A673 (cell line): ENCODE data around the gene LRRC17. TPM values are rescaled to one million over a fixed set of nuclear protein-coding genes. Genes with fewer than 3 reads are reported as not detected.

Experiments used
- BruUV-seq: library from RNA; stranded (reverse); fragments of 400-500 nt; replicated peaks from 2 replicates; lab custom pipeline; 2021; lab: Mats Ljungman, UMichigan
- CTCF ChIA-PET: fragments of 300-600 bp; sonication (Branson Sonifier 250); formaldehyde crosslinking; loops from one replicate; lab custom pipeline; 2022; ENCODE audit warnings: antibody characterized with exemption; lab: Charles Lee
- POLR2A ChIA-PET: fragments of 300-600 bp; sonication (Branson Sonifier 250); formaldehyde crosslinking; loops from one replicate; lab custom pipeline; 2022; ENCODE audit warnings: antibody characterized with exemption; ENCODE audit not compliant: low non-redundant PET; lab: Charles Lee
- DNase-seq: peaks from one replicate; pipeline ENCODE4 v3.0.0-alpha.2; 2015; ENCODE audit warnings: low spot score
- H3K27ac ChIP-seq: fragments of 200-600 bp; sonication (generic); 2 replicates; pipeline ENCODE4 v1.5.1; 2016; ENCODE audit warnings: mixed run types, low read depth, mild to moderate bottlenecking, mixed read lengths, antibody characterized with exemption, low read length; ENCODE audit not compliant: poor library complexity, severe bottlenecking
- H3K27me3 ChIP-seq: fragments of 200-600 bp; sonication (generic); replicated peaks from 2 replicates; pipeline ENCODE4 v1.6.1; 2017; ENCODE audit warnings: mixed run types, low read depth, mild to moderate bottlenecking, mixed read lengths, antibody characterized with exemption, low read length; ENCODE audit not compliant: insufficient read depth, poor library complexity
- H3K36me3 ChIP-seq: fragments of 200-600 bp; sonication (generic); 2 replicates; pipeline ENCODE4 v1.6.1; 2016; ENCODE audit warnings: mixed run types, mild to moderate bottlenecking, mixed read lengths, antibody characterized with exemption, low read length; ENCODE audit not compliant: insufficient read depth, poor library complexity, severe bottlenecking
- H3K4me1 ChIP-seq: fragments of 200-600 bp; sonication (generic); 2 replicates; pipeline ENCODE4 v1.6.1; 2017; ENCODE audit warnings: mixed run types, mild to moderate bottlenecking, mixed read lengths, antibody characterized with exemption, low read length; ENCODE audit not compliant: insufficient read depth, poor library complexity, severe bottlenecking
- H3K4me3 ChIP-seq: fragments of 200-600 bp; sonication (generic); 2 replicates; pipeline ENCODE4 v1.5.1; 2016; ENCODE audit warnings: low read depth, mixed run types, mild to moderate bottlenecking, mixed read lengths, low read length; ENCODE audit not compliant: poor library complexity, severe bottlenecking
- H3K9me3 ChIP-seq: fragments of 200-600 bp; sonication (generic); 2 replicates; pipeline ENCODE4 v1.6.1; 2016; ENCODE audit warnings: mixed run types, low read depth, mild to moderate bottlenecking, mixed read lengths, antibody characterized with exemption, low read length; ENCODE audit not compliant: poor library complexity, severe bottlenecking
- CTCF ChIP-seq: fragments of 300-800, 200-600 bp; sonication (generic); conservative IDR thresholded peaks from 2 replicates; pipeline ENCODE4 v1.5.1; 2017; ENCODE audit warnings: low read depth, mild to moderate bottlenecking, antibody characterized with exemption, low read length, moderate library complexity, mixed read lengths
- EZH2 ChIP-seq: fragments of 200-600 bp; sonication (generic); IDR thresholded peaks from 2 replicates; pipeline ENCODE4 v1.6.1; 2017; ENCODE audit warnings: borderline replicate concordance, low read depth, mild to moderate bottlenecking, mixed read lengths, antibody characterized with exemption, low read length; ENCODE audit not compliant: poor library complexity, severe bottlenecking
- intact Hi-C: fragments of 100-400 bp; cut with micrococcal nuclease; formaldehyde crosslinking; loops from one replicate; pipeline ENCODE4 v1.10.0; 2022; ENCODE audit not compliant: unreplicated experiment
- total RNA-seq: library from RNA; stranded (reverse); gene quantifications from 2 replicates; pipeline ENCODE4 v1.2.3, GENCODE V29; 2021

LRRC17 gene
- total RNA-seq, 1 experiment from 2014 or later, result 10.0 TPM

- POLR2A ChIA-PET, result no interaction called here
- Histone ChIP-seq H3K36me3 (no peaks in the 10 kb centered on the region), H3K4me1 (no peaks in the 10 kb centered on the region), H3K27ac (no peak overlapping the region), H3K9me3 (no peaks in the 10 kb centered on the region), H3K4me3 (no peak overlapping the region), H3K27me3 (no peaks in the 10 kb centered on the region)
- DNase-seq, result no peak
- intact Hi-C loops, result no loop called here
- CTCF ChIA-PET, result no interaction called here
- BruUV-seq, result no TSS peak
- no peak for TF ChIP-seq EZH2
- TF ChIP-seq CTCF, result no peak
These were observed 66.9 kb downstream of the LRRC17 start for GRCh38 chr7:102979670-102980069.

GRCh38 chr7:102981451-102981850 is 68.7 kb downstream of the LRRC17 start:
- Histone ChIP-seq H3K36me3 (no peaks in the 10 kb centered on the region), H3K27me3 (no peaks in the 10 kb centered on the region), H3K9me3 (no peaks in the 10 kb centered on the region), H3K4me1 (no peaks in the 10 kb centered on the region), H3K27ac (no peak overlapping the region), H3K4me3 (no peak overlapping the region)
- TF ChIP-seq EZH2, result no peak
- no peak for TF ChIP-seq CTCF
- BruUV-seq, result no TSS peak
- CTCF ChIA-PET, result no interaction called here
- POLR2A ChIA-PET, result no interaction called here
- DNase-seq, result no peak
- intact Hi-C loops, result no loop called here

- H3K27me3 ChIP-seq, result no peaks in the 10 kb centered on the region
- TF ChIP-seq CTCF (no peak), EZH2 (no peak)
- POLR2A ChIA-PET, result no interaction called here
- no peak overlapping the region for H3K27ac ChIP-seq
- H3K4me3 ChIP-seq, result no peak overlapping the region
- CTCF ChIA-PET, result interaction anchor here (0.5 kb wide), 1 partner anchor 80 kb away, joined by 6 read pairs; no protein-coding TSS in a partner anchor
- BruUV-seq, result no TSS peak
- H3K9me3 ChIP-seq, result no peaks in the 10 kb centered on the region
- no peaks in the 10 kb centered on the region for H3K36me3 ChIP-seq
- no peak for DNase-seq
- no peaks in the 10 kb centered on the region for H3K4me1 ChIP-seq
- intact Hi-C loops, result no loop called here
These were observed 69.4 kb downstream of the LRRC17 start for GRCh38 chr7:102982235-102982634.
